ENCODE data around the gene ATP9A.

- TF ChIP-seq POLR2A (IDR thresholded peaks at IDR 0.05): no peak
- no peak for TF ChIP-seq CTCF (IDR thresholded peaks at IDR 0.05)
These were observed 32.2 kb downstream of the ATP9A start for GRCh38 chr20:51735728-51736600.
